ENCODE data around the gene SUPT16H.
"Not testable (repeated sequence)": the region's sequence is repeated elsewhere in the genome, so short reads cannot be mapped to it uniquely, and the experiment has no call there.

The SUPT16H gene

GRCh38 chr14:21383848-21384493 is at the start of gene SUPT16H:
Gene SUPT16H (minus strand): TSS chr14:21384019. CDS start chr14:21383927, 92 bp downstream.
- peak; percentile 100 for DNase-seq

- DNase-seq, result no peak
Measured at GRCh38 chr14:21431126-21431525, 47.3 kb upstream of the SUPT16H start.

DNA sequence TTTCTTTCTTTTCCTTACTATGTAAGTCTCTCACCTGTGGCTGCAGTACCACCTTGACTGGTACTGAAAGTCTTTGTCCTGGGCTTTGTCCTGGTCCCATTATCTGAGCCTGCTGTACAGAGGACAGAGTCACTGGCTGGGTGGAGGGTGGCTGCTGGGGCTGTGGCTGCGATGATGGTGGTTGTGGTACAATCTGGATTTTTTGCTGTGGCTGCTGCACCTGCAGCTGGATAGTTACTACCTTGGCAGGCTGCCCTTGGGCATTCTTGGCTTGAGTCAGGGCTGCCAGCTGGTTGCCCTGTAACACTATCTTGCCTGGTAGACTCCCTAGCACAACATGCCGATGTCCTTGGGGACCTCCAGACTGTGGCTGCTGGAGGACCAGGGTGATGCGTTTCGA is 45.1 kb upstream of the SUPT16H start:
- peak in 1 of 2 experiments; percentile 39 for DNase-seq

DNA sequence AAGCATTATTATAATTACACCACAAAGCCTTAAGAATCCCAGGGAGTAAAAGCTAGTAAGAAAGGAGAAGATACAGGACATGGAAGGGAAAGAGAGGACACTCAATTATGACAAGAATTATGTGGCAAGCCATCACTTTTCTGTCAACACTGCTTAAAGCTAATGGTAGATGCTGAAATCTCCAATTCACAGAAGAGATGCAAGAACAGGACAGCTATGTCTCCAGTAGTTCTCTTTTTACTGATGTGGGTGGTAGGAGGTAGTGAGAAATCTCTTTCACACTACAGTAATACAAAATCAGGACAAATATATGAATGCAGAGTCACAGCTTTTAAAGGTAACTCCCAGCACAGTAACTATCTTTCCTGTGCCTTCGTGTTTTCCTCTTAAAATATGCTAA is 42.9 kb upstream of the SUPT16H start:
- DNase-seq, result no peak

GRCh38 chr14:21419528-21419927 is 35.7 kb upstream of the SUPT16H start:
- no peak for DNase-seq

- no peak for DNase-seq
Measured at GRCh38 chr14:21415329-21415728, 31.5 kb upstream of the SUPT16H start.

GRCh38 chr14:21414137-21414631 is 30.4 kb upstream of the SUPT16H start:
- no peak for DNase-seq

DNA sequence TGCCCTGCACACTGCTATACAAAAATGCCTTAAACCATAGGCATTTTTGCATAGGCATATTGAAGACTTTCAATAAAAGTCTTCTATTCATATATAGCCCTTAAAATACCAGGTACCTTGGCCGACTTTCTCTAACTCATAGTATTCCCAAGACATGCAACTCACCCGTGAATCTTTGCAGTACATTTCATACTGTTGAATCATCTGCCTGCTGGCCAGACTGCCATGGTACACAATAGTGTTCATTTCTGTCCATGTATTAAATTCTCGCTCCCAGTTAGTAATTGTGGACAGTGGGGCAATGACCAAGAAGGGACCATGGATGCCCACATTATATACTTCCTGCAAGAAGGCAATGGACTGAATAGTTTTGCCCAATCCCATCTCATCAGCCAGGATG is 24.3 kb upstream of the SUPT16H start:
- no peak for DNase-seq

GRCh38 chr14:21406213-21406612 is 22.4 kb upstream of the SUPT16H start:
- DNase-seq, result no peak

- DNase-seq, result no peak
Measured at GRCh38 chr14:21405097-21405496, 21.3 kb upstream of the SUPT16H start.

- peak in 1 of 2 experiments; percentile 33 for DNase-seq
Measured at GRCh38 chr14:21399311-21399870, 15.6 kb upstream of the SUPT16H start.

DNA sequence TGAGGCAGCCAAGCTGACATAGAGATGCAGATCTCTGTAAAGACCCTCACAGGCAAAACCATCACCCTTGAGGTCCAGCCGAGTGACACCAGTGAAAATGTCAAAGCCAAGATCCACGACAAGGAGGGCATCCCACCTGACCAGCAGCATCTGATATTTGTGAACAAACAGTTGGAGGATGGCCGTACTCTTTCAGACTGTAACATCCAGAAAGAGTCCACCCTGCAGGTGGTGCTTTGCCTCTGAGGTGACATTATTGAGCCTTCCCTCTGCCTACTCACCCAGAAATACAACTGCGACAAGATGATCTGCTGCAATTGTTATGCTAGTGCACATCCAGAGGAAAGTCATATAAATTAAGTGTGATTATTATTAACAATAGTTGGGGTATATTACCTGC is 15.1 kb upstream of the SUPT16H start:
- no peak for DNase-seq

DNA sequence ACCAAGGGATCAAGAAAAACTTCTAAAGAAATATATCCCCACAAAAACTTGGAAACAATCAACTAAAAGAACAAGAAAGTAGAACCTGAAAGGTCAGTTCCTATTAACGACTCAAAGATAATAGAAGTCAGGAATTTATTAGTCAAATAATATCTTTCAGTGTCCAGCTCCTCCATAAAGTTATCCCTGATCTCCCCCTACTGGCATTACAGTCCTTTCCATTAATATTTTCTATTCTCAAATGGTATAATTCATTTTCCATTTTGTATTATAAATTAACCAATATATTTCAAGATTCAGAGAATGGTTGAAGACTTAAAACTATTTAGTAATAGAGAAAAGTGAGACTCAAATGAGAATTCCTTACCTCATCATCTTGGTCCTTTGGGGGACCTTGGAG is 11.6 kb upstream of the SUPT16H start:
- DNase-seq, result no peak

DNA sequence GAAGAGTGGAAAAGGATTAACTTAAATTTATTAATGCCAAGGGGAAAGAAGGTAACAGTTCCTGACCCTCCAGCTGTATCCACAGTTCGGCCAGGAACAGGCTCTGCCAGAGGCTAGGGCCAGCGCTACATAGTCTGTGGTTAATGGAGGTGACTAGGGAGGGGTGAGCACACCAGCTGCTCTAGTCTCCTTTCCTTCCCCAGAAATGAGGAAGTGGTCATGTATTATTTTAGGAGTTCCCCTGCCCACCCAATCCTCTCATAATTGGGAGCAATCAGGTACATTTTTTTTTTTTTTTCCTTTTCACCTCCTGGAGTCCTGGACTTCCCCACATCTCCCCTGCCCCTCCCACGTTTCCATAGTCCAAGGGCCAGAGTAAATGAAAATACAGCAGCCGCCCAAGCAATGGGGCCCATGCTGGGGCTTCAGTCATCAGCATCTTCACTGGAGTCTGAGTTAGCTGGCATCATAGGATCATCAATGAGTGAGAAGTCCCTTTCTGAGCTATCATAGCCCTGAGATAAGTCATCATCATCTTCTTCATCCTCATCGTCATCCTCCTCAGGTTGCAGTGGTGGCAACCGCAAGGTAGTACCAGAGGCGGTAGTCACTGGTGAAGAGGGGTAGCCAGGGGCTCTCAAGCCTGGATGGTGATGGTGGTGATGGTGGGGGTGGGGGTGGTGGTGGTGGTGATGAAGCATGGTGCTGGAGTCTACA is 1.5 kb upstream of the SUPT16H start:
- DNase-seq, result peak in 1 of 2 experiments; percentile 29

DNA sequence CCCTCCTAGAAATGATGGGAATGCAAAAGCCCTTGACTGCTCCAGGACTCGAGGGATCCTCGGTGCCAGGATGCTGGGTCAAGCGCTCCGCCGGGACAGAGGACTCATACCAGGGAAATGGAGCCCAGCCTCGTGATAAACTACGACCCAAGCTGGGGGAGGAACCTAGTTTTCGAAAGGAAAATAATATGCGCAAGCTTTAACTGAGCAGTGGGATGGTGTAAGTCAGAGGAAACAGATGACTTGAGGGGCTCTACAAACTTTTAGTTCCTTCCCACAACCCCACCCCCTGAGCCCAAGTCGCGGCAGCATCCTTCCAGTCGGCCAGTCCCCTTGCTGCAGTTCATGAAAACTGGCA is 654 bp upstream of the SUPT16H start:
- peak in 1 of 2 experiments; percentile 62 for DNase-seq

- peak; percentile 66 to 67 for DNase-seq
Measured at GRCh38 chr14:21382886-21383847, 652 bp downstream of the SUPT16H start.

DNA sequence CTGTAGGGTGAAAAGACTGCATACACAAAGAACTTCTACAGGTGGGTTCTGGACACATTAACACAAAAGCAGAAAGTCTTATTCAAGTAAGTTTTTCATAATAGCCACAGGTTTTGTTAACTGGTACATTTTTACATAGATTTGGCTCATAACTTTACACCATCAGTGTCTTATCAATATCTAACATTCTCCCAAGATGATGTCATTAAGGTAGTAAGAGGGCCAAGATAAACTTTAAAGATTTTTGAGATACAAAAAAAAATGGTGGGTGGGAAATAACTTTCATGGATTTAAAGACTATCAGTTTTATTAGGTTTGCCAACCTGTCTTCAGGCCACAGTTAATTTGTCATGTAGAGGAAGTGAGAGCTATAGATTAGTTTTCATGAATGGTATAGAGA is 1.7 kb downstream of the SUPT16H start:
- DNase-seq, result no peak

GRCh38 chr14:21379338-21379737 is 4.5 kb downstream of the SUPT16H start:
- DNase-seq, result no peak

GRCh38 chr14:21373980-21374379 is 9.8 kb downstream of the SUPT16H start:
- no peak for DNase-seq

- not testable (repeated sequence) for DNase-seq
Measured at GRCh38 chr14:21372814-21373213, 11.0 kb downstream of the SUPT16H start.

GRCh38 chr14:21369949-21370679 is 13.7 kb downstream of the SUPT16H start:
- DNase-seq, result no peak

DNA sequence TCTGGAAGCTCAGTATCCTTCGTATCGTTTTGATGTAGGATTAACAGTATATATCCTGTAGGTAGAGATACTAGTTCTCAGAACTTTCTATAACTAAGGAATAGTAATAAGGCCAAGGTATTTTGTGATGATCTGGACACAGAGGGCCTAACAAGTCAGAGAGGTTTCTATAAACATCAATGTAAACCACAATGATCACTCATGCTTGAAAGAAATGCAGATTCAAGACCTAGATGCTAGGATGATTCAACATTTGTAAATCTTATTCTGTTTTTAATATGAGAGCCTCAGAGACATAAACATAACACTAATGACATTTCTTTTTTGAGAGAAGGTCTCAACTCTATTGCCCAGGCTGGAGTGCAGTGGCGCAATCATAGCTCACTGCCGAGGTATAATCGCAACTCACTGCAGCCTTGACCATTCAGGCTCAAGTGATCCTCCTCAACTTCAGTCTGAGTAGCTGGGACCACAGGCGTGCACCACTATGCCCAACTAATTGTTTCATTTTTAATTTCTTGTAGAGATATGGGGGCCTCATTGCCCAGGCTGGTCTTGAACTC is 16.2 kb downstream of the SUPT16H start:
- no peak for DNase-seq

All from NCI-H524 (cell line).